Activated T-helper 17 cell treated with anti-CD3 and anti-CD28 coated beads, Interleukin-2, amount 50 U/mL, for 72 hours (primary cell): ENCODE data around the gene MLPH. TPM values are rescaled to one million over a fixed set of nuclear protein-coding genes. Genes with fewer than 3 reads are reported as not detected.

Source experiments
- ATAC-seq: fragments of 150-1000 bp; cut with Tn5 transposase; replicated peaks from 2 replicates; pipeline ENCODE4 v1.10.0; 2021; ENCODE audit warnings: mild to moderate bottlenecking, moderate library complexity
- H3K27ac Mint-ChIP-seq: one replicate; pipeline ENCODE4 v1.8.0; 2022; ENCODE audit warnings: mixed read lengths
- H3K27me3 Mint-ChIP-seq: one replicate; pipeline ENCODE4 v1.8.0; 2022; ENCODE audit warnings: mixed read lengths
- H3K36me3 Mint-ChIP-seq: one replicate; pipeline ENCODE4 v1.8.0; 2022; ENCODE audit warnings: low read depth, mild to moderate bottlenecking, mixed read lengths
- H3K4me1 Mint-ChIP-seq: one replicate; pipeline ENCODE4 v1.8.0; 2022; ENCODE audit warnings: mixed read lengths
- H3K4me3 Mint-ChIP-seq: one replicate; pipeline ENCODE4 v1.8.0; 2022; ENCODE audit warnings: mild to moderate bottlenecking, mixed read lengths
- H3K9me3 Mint-ChIP-seq: one replicate; pipeline ENCODE4 v1.8.0; 2022; ENCODE audit warnings: mixed read lengths
- total RNA-seq, 2 donors: library from RNA; stranded (reverse); gene quantifications; one replicate each; pipeline ENCODE4 v1.2.3, GENCODE V29; 2022

The MLPH gene
- total RNA-seq, 2 donors from 2014 or later, result not detected

DNA sequence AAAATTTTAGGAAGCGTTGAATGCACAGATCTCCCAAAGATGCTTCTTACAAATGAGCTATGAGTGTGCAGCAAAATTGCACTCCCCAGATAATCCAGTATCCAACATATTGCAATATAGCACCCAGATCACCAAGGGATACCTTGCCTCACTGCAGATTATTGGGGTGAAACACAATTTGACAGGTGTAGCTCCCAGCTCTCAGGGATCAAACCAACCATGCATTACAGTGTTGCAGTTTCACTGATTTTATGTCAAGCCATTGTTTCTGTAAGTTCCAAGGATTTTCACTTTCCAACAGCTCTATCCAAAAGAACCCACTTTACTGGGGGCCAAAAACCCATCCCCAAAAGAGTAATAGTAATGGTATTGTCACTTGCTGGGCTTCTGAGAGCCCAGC lies 68.5 kb downstream of the MLPH start:
- peaks cover 10% of the 10 kb centered on the region for H3K4me1 Mint-ChIP-seq
- peaks cover 18% of the 10 kb centered on the region for H3K27me3 Mint-ChIP-seq
- ATAC-seq, result no peak
- peaks cover 4% of the 10 kb centered on the region for H3K9me3 Mint-ChIP-seq
- H3K27ac Mint-ChIP-seq, result no peak overlapping the region
- no peaks in the 10 kb centered on the region for H3K36me3 Mint-ChIP-seq
- H3K4me3 Mint-ChIP-seq, result no peak overlapping the region

- peaks cover 4% of the 10 kb centered on the region for H3K9me3 Mint-ChIP-seq
- H3K4me3 Mint-ChIP-seq, result peak overlapping the region; percentile 39
- H3K27ac Mint-ChIP-seq, result no peak overlapping the region
- peak; percentile 97 for ATAC-seq
- H3K36me3 Mint-ChIP-seq, result no peaks in the 10 kb centered on the region
- peaks cover 10% of the 10 kb centered on the region for H3K4me1 Mint-ChIP-seq
- peaks cover 18% of the 10 kb centered on the region for H3K27me3 Mint-ChIP-seq
Observed at GRCh38 chr2:237556773-237557632, 70.0 kb downstream of the MLPH start.

- Mint-ChIP-seq H3K27me3 (peaks cover 18% of the 10 kb centered on the region), H3K4me3 (peak overlapping the region; percentile 39), H3K9me3 (peaks cover 4% of the 10 kb centered on the region), H3K36me3 (no peaks in the 10 kb centered on the region), H3K4me1 (peaks cover 10% of the 10 kb centered on the region), H3K27ac (no peak overlapping the region)
- no peak for ATAC-seq
Observed at GRCh38 chr2:237557633-237558015, 70.6 kb downstream of the MLPH start.

GRCh38 chr2:237558961-237559641 lies 72.0 kb downstream of the MLPH start:
- Mint-ChIP-seq H3K27ac (no peak overlapping the region), H3K4me1 (peaks cover 10% of the 10 kb centered on the region), H3K4me3 (no peak overlapping the region), H3K36me3 (no peaks in the 10 kb centered on the region), H3K27me3 (peaks cover 15% of the 10 kb centered on the region), H3K9me3 (peaks cover 4% of the 10 kb centered on the region)
- ATAC-seq, result no peak

DNA sequence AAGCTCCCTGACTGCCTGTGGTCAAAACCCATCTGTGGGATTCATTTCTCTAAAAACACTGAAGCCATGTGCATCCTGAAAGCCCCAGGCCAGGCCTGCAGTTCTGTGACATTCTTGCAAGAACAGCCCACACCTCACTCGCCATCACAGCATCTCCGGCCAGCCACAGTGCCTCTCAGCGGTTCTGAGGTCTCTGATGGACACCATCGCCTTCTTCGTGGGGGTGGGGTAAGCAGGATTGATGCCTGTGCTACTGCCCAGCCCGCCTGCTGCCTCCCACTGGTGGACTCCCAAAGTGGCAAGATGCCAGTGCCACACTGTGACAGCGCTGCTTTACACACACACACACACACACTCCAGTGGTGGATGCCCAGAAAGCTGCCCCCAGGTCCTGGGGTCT lies 74.2 kb downstream of the MLPH start:
- Mint-ChIP-seq H3K27ac (no peak overlapping the region), H3K4me3 (no peak overlapping the region), H3K9me3 (peaks cover under 1% of the 10 kb centered on the region), H3K4me1 (peaks cover 10% of the 10 kb centered on the region), H3K27me3 (peaks cover 12% of the 10 kb centered on the region), H3K36me3 (no peaks in the 10 kb centered on the region)
- ATAC-seq, result no peak

- peaks cover 11% of the 10 kb centered on the region for H3K27me3 Mint-ChIP-seq
- ATAC-seq, result no peak
- H3K4me3 Mint-ChIP-seq, result no peak overlapping the region
- no peaks in the 10 kb centered on the region for H3K4me1 Mint-ChIP-seq
- no peaks in the 10 kb centered on the region for H3K9me3 Mint-ChIP-seq
- H3K27ac Mint-ChIP-seq, result no peak overlapping the region
- no peaks in the 10 kb centered on the region for H3K36me3 Mint-ChIP-seq
Observed at GRCh38 chr2:237563816-237564215, 76.8 kb downstream of the MLPH start.

DNA sequence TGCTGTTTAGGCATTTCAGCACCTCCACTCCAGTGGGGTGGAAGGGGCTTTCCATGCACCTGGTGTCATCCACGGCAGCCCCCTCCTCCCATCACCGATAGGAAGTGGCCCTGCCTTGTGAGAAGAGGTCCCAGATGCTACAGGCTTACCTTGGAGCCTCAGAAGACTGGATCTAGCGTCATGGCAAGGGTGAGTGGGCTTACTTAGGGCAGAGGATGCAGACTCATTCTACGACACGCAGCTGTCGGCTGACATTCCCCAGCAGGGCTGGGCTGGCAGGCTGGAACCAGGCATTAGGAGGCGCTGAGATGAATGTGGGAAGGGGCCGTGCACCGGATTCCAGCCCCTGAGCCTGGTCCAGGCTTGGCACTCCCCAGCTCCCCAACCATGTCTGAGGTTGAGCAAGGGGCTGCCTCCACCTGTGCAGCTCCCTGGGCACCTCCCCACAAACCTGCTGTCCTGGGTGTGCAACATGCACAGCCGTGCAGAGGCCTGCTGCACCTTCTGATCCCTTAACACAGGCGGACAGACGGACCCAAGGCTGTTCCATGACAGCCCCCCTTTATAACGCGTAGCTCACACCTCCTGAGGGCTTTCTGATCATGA lies 77.6 kb downstream of the MLPH start:
- Mint-ChIP-seq H3K4me1 (no peaks in the 10 kb centered on the region), H3K9me3 (no peaks in the 10 kb centered on the region), H3K27ac (no peak overlapping the region), H3K36me3 (no peaks in the 10 kb centered on the region), H3K4me3 (no peak overlapping the region), H3K27me3 (peaks cover 5% of the 10 kb centered on the region)
- ATAC-seq, result no peak

GRCh38 chr2:237565974-237566373 lies 78.9 kb downstream of the MLPH start:
- no peak overlapping the region for H3K4me3 Mint-ChIP-seq
- H3K27me3 Mint-ChIP-seq, result no peaks in the 10 kb centered on the region
- H3K27ac Mint-ChIP-seq, result no peak overlapping the region
- ATAC-seq, result no peak
- H3K4me1 Mint-ChIP-seq, result no peaks in the 10 kb centered on the region
- H3K36me3 Mint-ChIP-seq, result no peaks in the 10 kb centered on the region
- H3K9me3 Mint-ChIP-seq, result no peaks in the 10 kb centered on the region

DNA sequence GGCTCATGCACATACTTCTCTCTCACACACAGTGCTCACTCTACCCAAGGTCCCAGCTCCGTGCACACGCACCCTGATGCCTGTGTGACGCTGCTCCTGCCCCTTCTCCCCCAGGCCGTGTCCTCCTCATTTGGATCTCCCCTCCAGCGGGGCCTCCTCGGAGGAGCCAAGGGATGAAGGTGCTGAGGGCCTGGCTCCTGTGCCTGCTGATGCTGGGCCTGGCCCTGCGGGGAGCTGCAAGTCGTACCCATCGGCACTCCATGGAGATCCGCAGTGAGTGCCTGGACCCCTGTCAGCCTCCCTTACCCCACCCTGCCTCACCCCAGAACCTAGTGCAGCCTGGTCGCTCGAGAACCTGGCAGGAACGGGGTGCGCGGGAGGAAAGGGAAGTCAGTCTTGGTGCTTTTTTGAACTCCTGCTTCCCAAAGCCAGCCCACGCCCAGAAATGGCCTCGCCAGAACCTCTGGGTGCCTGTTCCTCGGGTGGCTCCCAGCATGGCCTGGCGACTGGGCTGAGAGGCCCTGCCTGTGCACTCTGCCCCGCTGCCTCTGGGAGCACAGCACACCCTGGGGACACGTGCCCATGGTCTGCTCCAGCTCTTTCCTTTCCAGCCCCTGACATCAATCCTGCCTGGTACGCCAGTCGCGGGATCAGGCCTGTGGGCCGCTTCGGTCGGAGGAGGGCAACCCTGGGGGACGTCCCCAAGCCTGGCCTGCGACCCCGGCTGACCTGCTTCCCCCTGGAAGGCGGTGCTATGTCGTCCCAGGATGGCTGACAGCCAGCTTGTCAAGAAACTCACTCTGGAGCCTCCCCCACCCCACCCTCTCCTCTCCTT lies 79.6 kb downstream of the MLPH start, which contains the start of gene PRLH:
Gene PRLH (plus strand): TSS at position 174 of the 835 bp plus-strand sequence. CDS start 0 bp downstream, at position 174.
- H3K4me1 Mint-ChIP-seq, result no peaks in the 10 kb centered on the region
- no peak within 1 kb of the TSS for H3K4me3 Mint-ChIP-seq
- no peaks in the 10 kb centered on the region for H3K27me3 Mint-ChIP-seq
- no peaks in the 10 kb centered on the region for H3K36me3 Mint-ChIP-seq
- no peak for ATAC-seq
- H3K27ac Mint-ChIP-seq, result no peak within 1 kb of the TSS
- H3K9me3 Mint-ChIP-seq, result no peaks in the 10 kb centered on the region

- Mint-ChIP-seq H3K36me3 (no peaks in the 10 kb centered on the region), H3K9me3 (no peaks in the 10 kb centered on the region), H3K4me3 (no peak overlapping the region), H3K4me1 (no peaks in the 10 kb centered on the region), H3K27me3 (no peaks in the 10 kb centered on the region), H3K27ac (no peak overlapping the region)
- no peak for ATAC-seq
Observed at GRCh38 chr2:237567276-237568029, 80.4 kb downstream of the MLPH start.

DNA sequence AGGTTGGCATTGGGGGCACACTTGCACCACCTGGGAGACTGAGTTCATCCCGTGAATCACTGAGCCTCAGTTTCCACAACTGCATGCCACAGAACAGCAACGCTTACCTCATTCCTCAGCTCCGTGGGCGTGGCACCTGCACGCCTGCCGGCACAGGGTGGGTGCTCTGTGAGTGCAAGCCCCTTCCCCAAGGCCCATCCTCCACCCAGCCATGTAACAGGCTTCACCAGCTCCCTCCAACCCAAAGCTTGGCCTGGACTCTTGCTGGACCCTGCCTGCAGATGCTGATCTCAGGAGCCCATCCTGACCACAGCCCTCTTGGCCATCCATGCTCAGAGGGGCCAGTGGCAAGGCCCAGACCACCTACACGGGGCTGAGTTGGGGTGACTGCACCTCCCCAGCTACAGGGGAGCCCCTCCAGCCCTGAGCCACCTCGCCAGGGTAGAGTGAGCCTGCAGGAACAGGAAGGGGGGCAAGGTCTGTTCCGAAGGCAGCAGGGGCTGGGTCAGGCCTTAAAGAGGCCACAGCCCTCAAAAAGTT lies 81.1 kb downstream of the MLPH start:
- Mint-ChIP-seq H3K9me3 (no peaks in the 10 kb centered on the region), H3K4me1 (no peaks in the 10 kb centered on the region)

DNA sequence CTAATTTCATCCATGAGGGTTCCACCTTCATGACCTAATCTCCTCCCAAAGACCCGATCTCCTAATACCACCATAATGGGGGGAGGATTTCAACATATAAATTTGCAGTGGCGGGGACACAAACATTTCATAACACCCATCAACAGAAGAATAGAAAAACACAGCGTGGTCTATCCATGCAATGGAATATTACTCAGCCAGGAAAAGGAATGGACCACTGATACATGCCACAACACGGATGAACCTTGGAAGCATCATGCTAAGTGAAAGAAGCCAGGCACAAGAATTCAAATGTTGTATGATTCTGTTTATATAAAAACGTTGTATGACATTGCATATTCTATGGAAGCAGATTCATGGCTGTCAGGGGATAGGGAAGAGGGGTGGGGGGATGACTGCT lies 82.0 kb downstream of the MLPH start:
- no peak overlapping the region for H3K4me3 Mint-ChIP-seq

More for the DNA sequence above, 81.1 kb downstream of the MLPH start:
- no peak overlapping the region for H3K4me3 Mint-ChIP-seq
- no peaks in the 10 kb centered on the region for H3K36me3 Mint-ChIP-seq
- no peak for ATAC-seq
- H3K27me3 Mint-ChIP-seq, result no peaks in the 10 kb centered on the region
- H3K27ac Mint-ChIP-seq, result no peak overlapping the region

GRCh38 chr2:237569896-237570295 lies 82.8 kb downstream of the MLPH start:
- Mint-ChIP-seq H3K36me3 (no peaks in the 10 kb centered on the region), H3K9me3 (no peaks in the 10 kb centered on the region), H3K4me1 (no peaks in the 10 kb centered on the region), H3K27ac (no peak overlapping the region), H3K27me3 (no peaks in the 10 kb centered on the region), H3K4me3 (no peak overlapping the region)
- ATAC-seq, result no peak

More for the DNA sequence above, 82.0 kb downstream of the MLPH start:
- ATAC-seq, result no peak
- Mint-ChIP-seq H3K27ac (no peak overlapping the region), H3K36me3 (no peaks in the 10 kb centered on the region), H3K27me3 (no peaks in the 10 kb centered on the region), H3K4me1 (no peaks in the 10 kb centered on the region), H3K9me3 (no peaks in the 10 kb centered on the region)
